ENCODE data around the gene ETNK2.
A peak's percentile ranks its signal among the peaks of the same experiment; 100 is the strongest.

ETNK2 gene

GRCh38 chr1:204147406-204148383 is 4.1 kb downstream of the ETNK2 start:
- no peak for DNase-seq (ENCODE audit: low read depth in 2 of 2)

- no peak for DNase-seq (ENCODE audit: low read depth in 2 of 2)
Measured at GRCh38 chr1:204146965-204147364, 4.9 kb downstream of the ETNK2 start.

GRCh38 chr1:204146309-204146708 is 5.5 kb downstream of the ETNK2 start:
- no peak for DNase-seq (ENCODE audit: low read depth in 2 of 2)

GRCh38 chr1:204145033-204145504 is 6.8 kb downstream of the ETNK2 start:
- no peak for DNase-seq (ENCODE audit: low read depth in 2 of 2)

- DNase-seq (ENCODE audit: low read depth in 2 of 2), result no peak
Measured at GRCh38 chr1:204143276-204144041, 8.4 kb downstream of the ETNK2 start.

GRCh38 chr1:204142032-204142974 is 9.5 kb downstream of the ETNK2 start:
- no peak for DNase-seq (ENCODE audit: low read depth in 2 of 2)

GRCh38 chr1:204141131-204141530 is 10.7 kb downstream of the ETNK2 start:
- no peak for DNase-seq (ENCODE audit: low read depth in 2 of 2)

GRCh38 chr1:204139952-204140351 is 11.9 kb downstream of the ETNK2 start:
- no peak for DNase-seq (ENCODE audit: low read depth in 2 of 2)

GRCh38 chr1:204139088-204139487 is 12.8 kb downstream of the ETNK2 start:
- no peak for DNase-seq (ENCODE audit: low read depth in 2 of 2)

GRCh38 chr1:204136814-204137213 is 15.0 kb downstream of the ETNK2 start:
- DNase-seq (ENCODE audit: low read depth in 2 of 2), result no peak

- no peak for DNase-seq (ENCODE audit: low read depth in 2 of 2)
Measured at GRCh38 chr1:204134103-204134502, 17.7 kb downstream of the ETNK2 start.

GRCh38 chr1:204132718-204133117 is 19.1 kb downstream of the ETNK2 start:
- DNase-seq (ENCODE audit: low read depth in 2 of 2), result no peak

- DNase-seq (ENCODE audit: low read depth in 2 of 2), result no peak
Measured at GRCh38 chr1:204131978-204132377, 19.9 kb downstream of the ETNK2 start.

- peak; percentile 53 to 54 for DNase-seq (ENCODE audit: low read depth in 2 of 2)
Measured at GRCh38 chr1:204130981-204131892, 20.6 kb downstream of the ETNK2 start.

- no peak for DNase-seq (ENCODE audit: low read depth in 2 of 2)
Measured at GRCh38 chr1:204130178-204130577, 21.7 kb downstream of the ETNK2 start.

GRCh38 chr1:204128964-204129896 is 22.6 kb downstream of the ETNK2 start:
- peak in 1 of 2 experiments; percentile 15 for DNase-seq (ENCODE audit: low read depth in 2 of 2)

- no peak for DNase-seq (ENCODE audit: low read depth in 2 of 2)
Measured at GRCh38 chr1:204128464-204128963, 23.3 kb downstream of the ETNK2 start.

GRCh38 chr1:204127597-204128242 is 24.1 kb downstream of the ETNK2 start:
- DNase-seq (ENCODE audit: low read depth in 2 of 2), result peak; percentile 59

All from fibroblast of skin of left biceps (primary cell).